Activated naive CD4-positive, alpha-beta T cell treated with anti-CD3 and anti-CD28 coated beads, Interleukin-2, amount 50 U/mL, for 72 hours (primary cell): Measurements from ENCODE around the gene UHRF1. TPM values are rescaled to one million over a fixed set of nuclear protein-coding genes. Genes with fewer than 3 reads are reported as not detected.
"Not testable (repeated sequence)": the region's sequence is repeated elsewhere in the genome, so short reads cannot be mapped to it uniquely, and the experiment has no call there.

Experiments
- ATAC-seq, 2 donors: fragments of 150-1000 bp; cut with Tn5 transposase; 2 replicates each; pipeline ENCODE4 v1.10.0; 2021; ENCODE audit warnings: mild to moderate bottlenecking in 2 of 2, moderate library complexity in 2 of 2
- DNase-seq, 2 donors: peaks; one replicate each; pipeline ENCODE4 v3.0.0; 2021 to 2022; ENCODE audit warnings: low spot score in 2 of 2
- H3K27ac Mint-ChIP-seq, 2 donors: one replicate each; pipeline ENCODE4 v1.8.0; 2022; ENCODE audit warnings: mild to moderate bottlenecking in 2 of 2, mixed read lengths in 2 of 2
- H3K36me3 Mint-ChIP-seq, 2 donors: one replicate each; pipeline ENCODE4 v1.8.0; 2022; ENCODE audit warnings: mixed read lengths in 2 of 2
- H3K9me3 Mint-ChIP-seq, 2 donors: one replicate each; pipeline ENCODE4 v1.8.0; 2022; ENCODE audit warnings: mixed read lengths in 2 of 2
- total RNA-seq, 2 donors: library from RNA; stranded (reverse); gene quantifications; one replicate each; pipeline ENCODE4 v1.2.3, GENCODE V29; 2022

The UHRF1 gene
- total RNA-seq, 2 donors from 2014 or later: 79.5 to 157 TPM

DNA sequence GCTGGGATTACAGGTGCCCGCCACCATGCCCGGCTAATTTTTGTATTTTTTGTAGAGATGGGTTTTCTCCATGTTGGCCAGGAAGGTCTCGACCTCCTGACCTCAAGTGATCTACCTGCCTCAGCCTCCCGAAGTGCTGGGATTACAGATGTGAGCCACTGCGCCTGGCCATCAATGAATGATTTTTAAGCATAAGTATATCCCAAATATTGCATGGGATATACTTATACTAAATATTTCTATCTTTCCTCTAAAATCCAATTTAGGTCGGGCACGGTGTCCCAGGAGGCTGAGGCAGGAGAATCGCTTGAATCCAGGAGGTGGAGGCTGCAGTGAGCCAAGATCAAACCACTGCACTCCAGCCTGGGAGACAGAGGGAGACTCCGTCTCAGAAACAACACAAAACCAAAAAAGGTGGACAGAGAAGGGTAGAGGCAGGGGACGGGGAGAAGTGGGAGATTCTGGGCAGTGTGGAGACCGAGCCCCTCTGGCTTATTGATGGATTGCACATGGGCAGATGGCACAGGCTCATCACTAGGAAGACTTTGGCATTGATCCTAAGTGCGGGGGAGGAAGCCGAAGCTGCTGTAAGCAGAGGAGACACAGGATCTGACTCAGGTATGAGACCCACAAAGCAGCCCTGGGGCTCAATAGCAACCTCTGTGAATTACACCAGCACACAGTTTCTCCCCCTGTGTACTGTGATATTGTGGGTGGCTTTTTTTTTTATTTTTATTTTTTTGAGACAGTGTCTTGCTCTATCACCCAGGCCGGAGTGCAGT lies 20.1 kb upstream of the UHRF1 start:
- DNase-seq (no peak), ATAC-seq (no peak)
- Mint-ChIP-seq H3K9me3 (no peaks in the 10 kb centered on the region), H3K27ac (no peak overlapping the region), H3K36me3 (no peaks in the 10 kb centered on the region)

DNA sequence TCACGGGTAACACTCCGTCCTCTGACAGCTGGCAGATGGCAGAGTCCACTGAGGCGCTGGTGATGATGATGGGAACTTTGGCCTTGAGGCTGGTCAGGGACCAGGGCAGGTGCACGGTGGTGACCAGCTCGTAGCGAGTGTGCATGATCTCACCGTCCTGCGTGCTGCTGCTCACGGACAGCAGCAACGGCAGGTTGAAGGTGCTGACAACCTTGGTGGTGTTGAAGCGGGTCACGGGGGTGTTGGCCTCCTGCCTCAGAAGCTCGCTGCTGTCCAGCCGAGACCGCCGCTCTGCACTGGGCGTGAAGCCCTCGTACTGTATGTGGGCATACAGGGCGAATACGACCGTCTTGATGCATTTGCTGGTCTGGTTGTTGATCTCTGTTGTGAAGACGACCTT lies 18.2 kb upstream of the UHRF1 start:
- H3K9me3 Mint-ChIP-seq: no peaks in the 10 kb centered on the region
- peak overlapping the region in 1 of 2 donors; percentile 26 for H3K27ac Mint-ChIP-seq
- H3K36me3 Mint-ChIP-seq: no peaks in the 10 kb centered on the region
- ATAC-seq (no peak), DNase-seq (no peak)

DNA sequence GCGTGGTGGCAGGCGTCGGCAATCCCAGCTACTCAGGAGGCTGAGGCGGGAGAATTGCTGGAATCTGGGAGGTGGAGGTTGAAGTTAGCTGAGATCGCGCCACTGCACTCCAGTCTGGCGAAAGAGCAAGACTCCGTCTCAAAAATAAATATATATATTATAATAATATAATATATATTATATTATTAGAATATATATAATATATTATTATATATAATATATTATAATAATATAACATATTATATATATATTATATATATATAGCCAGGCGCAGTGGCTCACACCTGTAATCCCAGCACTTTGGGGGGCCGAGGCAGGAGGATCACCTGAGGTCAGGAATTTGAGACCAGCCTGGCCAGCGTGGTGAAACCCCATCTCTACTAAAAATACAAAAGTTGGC lies 16.3 kb upstream of the UHRF1 start:
- H3K36me3 Mint-ChIP-seq, H3K9me3 Mint-ChIP-seq, H3K27ac Mint-ChIP-seq, DNase-seq, ATAC-seq: not testable (repeated sequence)

DNA sequence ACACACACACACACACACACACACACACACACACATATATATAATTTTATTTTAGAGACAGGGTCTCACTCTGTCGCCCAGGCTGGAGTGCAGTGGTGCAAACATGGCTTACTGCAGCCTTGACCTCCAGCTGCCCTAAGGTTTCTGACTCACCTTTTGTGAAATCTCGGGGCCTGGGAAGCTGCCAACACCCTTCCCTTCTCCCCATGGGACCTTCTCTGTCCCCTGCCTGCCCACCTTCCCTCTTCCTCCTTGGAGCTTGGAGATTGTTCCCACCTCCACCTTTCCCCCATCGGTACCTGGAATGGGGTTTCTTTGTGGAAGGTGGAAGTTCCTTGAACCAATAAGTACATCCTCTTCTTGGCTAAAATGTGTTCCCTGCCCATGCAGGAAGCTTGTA lies 12.9 kb upstream of the UHRF1 start:
- no peaks in the 10 kb centered on the region for H3K9me3 Mint-ChIP-seq
- no peaks in the 10 kb centered on the region for H3K36me3 Mint-ChIP-seq
- DNase-seq (no peak), ATAC-seq (no peak)
- H3K27ac Mint-ChIP-seq: no peak overlapping the region

DNA sequence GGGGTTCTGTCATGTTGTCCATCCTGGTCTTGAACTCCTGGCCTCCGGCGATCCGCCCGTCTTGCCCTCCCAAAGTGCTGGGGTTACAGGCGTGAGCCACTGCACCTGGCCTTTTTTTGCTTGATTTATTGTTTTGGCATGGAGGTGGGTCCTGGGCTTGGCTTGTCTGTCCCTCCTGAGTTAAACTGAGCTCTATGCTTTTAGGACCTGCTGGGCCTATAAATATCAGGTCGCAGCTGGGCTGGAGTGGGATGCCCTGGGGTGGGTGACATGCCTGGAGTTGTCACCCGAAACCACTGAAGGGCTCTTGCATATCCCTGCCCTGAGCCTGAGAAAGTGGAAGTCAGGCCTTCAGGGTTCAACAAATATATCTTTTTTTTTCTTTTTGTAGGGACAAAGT lies 12.2 kb upstream of the UHRF1 start:
- Mint-ChIP-seq H3K9me3 (no peaks in the 10 kb centered on the region), H3K27ac (peak overlapping the region in 1 of 2 donors; percentile 53), H3K36me3 (no peaks in the 10 kb centered on the region)
- no peak for ATAC-seq
- DNase-seq: no peak

DNA sequence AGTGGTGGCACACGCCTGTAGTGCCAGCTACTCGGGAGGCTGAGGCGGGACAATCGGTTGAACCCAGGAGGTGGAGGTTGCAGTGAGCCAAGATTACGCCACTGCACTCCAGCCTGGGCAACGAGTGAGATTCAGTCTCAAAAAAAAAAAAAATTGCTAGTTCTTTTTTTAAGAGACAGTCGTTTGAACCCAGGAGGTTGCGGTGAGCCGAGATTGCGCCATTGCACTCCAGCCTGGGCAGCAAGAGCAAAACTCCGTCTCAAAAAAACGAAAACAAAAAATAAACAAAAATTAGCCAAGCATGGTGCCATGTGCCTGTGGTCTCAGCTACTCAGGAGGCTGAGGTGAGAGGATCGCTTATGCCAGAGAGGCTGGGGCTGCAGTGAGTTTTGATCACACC lies 8.4 kb upstream of the UHRF1 start:
- H3K9me3 Mint-ChIP-seq, H3K27ac Mint-ChIP-seq, H3K36me3 Mint-ChIP-seq, ATAC-seq, DNase-seq: not testable (repeated sequence)

DNA sequence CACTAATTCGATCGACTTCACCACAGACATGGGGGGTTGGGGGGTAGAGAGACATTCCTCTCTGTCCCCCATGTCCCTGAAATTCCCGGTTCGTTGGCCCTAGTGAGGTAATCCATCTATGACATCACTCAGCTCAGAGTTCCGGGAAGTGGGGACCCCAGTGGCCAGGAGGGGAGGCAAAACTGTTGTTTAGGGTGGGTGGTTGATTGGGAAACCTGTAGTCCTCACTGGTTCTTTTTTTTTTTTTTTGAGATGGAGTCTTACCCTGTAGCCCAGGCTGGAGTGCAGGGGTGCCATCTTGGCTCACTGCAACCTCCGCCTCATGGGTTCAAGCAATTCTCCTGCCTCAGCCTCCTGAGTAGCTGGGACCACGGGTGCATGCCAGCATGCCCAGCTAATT lies 6.5 kb upstream of the UHRF1 start, which contains the start of gene ARRDC5:
TSS of gene ARRDC5 (minus strand) at position 101 of the 400 bp plus-strand sequence. CDS start at position 30, 71 bp downstream.
- ATAC-seq (no peak), DNase-seq (no peak)
- H3K9me3 Mint-ChIP-seq: no peaks in the 10 kb centered on the region
- no peaks in the 10 kb centered on the region for H3K36me3 Mint-ChIP-seq
- peak within 1 kb of the TSS in 1 of 2 donors; percentile 60 for H3K27ac Mint-ChIP-seq

DNA sequence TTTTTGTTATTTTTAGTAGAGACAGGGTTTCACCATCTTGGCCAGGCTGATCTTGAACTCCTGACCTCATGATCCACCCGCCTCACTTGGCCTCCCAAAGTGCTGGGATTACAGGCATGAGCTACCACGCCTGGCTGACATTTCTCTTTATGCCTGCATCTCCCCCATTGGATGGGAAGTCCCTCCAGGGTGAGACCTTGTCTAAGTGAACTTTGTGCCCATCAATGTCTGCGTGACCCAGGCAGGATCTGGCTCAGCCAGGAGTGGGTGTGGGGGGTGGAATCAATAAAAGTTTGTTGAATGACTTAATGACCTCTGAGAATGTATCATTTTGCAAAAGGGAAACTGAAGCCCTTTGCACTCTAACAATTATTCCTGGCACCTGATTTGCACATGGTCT lies 4.8 kb upstream of the UHRF1 start:
- ATAC-seq: no peak
- Mint-ChIP-seq H3K9me3 (no peaks in the 10 kb centered on the region), H3K27ac (no peak overlapping the region), H3K36me3 (no peaks in the 10 kb centered on the region)
- no peak for DNase-seq

DNA sequence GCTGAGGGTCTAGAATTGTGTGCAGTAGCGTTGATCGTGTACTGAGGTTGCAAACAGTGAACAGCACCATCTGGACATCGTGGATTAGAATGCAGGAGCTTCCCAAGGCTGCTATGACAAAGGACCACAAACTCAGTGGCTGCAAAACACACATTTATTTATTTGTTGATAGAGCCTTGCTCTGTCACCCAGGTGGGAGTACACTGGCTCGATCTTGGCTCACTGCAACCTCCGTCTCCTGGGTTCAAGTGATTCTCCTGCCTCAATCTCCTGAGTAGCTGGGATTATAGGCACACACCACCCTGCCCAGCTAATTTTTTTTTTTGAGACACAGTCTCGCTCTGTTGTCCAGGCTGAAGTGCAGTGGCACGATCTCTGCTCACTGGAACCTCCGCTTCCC lies 2.3 kb upstream of the UHRF1 start:
- ATAC-seq: no peak
- no peaks in the 10 kb centered on the region for H3K9me3 Mint-ChIP-seq
- H3K27ac Mint-ChIP-seq: no peak overlapping the region

DNA sequence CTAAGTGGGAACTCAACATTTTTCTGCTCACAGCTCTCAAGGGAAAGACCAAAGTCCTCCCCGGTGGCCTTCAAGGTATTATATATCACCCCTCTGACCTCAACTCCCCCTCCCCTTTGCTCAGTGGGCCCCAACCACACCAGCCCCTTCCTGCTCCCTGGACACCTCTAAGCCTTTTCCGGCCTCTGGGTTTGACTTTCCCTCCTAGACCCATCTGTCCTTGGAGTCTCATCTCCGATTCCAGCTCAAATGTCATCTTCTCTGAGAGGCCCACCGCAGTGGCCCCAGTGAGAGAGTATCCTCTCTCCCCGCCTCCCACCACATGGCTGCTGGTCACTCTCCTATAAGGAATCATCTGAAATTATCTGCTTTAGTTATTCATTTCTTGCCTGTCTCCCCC lies 941 bp upstream of the UHRF1 start:
- H3K36me3 Mint-ChIP-seq: peaks cover 29 to 31% of the 10 kb centered on the region in 2 donors
- ATAC-seq: no peak
- DNase-seq: no peak
- no peaks in the 10 kb centered on the region for H3K9me3 Mint-ChIP-seq
- H3K27ac Mint-ChIP-seq: no peak overlapping the region

More for the DNA sequence above, 2.3 kb upstream of the UHRF1 start:
- H3K36me3 Mint-ChIP-seq: peaks cover 16 to 17% of the 10 kb centered on the region in 2 donors
- DNase-seq: no peak

DNA sequence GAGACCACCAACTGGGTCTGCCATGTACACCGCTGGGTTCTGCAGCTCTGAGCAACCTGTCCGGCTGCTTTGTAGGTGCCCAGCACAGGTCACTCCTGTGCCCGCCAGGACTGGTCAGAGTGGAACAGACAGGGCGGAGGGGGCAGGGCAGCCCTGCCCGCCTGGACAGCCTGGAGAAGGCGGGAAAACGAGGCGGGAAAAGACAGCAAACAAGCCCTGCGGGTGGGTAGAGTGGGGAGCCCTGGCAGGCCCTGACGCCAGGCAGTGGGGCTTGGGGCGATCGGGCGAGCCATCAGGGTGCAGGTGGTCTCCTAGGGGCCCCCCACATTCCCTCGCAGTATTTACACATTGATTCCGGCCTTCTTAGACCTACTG lies 533 bp upstream of the UHRF1 start:
- DNase-seq: no peak
- ATAC-seq: no peak
- Mint-ChIP-seq H3K27ac (no peak overlapping the region), H3K9me3 (no peaks in the 10 kb centered on the region), H3K36me3 (peaks cover 29 to 35% of the 10 kb centered on the region in 2 donors)

DNA sequence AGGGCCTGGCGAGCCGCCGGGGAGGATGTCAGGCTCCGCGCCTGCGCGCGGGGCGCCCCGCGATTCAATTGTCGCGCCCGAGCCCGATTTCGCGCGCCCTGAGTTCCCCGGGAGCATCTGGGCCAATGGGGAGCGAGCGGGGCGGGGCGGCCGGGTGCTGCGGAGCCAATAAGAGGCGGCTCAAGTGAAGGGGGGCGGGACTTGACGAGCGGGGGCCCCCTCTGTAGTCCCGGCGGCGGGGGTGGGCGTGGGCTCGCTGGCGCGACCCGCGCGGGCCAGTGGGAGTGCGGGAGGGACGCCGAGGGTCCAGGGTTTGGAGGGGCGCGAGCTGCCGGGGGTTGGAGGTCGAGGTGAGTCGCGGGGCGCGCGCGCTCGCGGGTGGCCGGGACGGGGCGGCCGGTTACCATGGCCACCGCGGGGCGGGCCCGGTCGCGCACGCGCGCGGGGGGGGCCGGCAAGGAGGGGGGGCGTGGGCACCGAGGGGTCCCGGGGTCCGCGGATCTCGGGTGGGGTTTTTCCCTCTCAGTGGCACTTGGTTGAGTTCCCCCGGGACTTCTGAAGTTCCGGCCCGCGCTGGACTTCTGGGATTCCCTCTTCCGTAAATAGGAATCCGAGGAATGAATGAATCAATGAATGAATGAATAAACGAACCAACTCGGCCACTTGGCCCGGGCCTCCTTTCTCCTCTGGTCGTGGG lies 744 bp downstream of the UHRF1 start:
- ATAC-seq (peak; percentile 79 to 82), DNase-seq (peak; percentile 94 to 95)
- peaks cover 41 to 47% of the 10 kb centered on the region in 2 donors for H3K36me3 Mint-ChIP-seq
- no peaks in the 10 kb centered on the region for H3K9me3 Mint-ChIP-seq
- H3K27ac Mint-ChIP-seq: peak overlapping the region; percentile 81 to 85

DNA sequence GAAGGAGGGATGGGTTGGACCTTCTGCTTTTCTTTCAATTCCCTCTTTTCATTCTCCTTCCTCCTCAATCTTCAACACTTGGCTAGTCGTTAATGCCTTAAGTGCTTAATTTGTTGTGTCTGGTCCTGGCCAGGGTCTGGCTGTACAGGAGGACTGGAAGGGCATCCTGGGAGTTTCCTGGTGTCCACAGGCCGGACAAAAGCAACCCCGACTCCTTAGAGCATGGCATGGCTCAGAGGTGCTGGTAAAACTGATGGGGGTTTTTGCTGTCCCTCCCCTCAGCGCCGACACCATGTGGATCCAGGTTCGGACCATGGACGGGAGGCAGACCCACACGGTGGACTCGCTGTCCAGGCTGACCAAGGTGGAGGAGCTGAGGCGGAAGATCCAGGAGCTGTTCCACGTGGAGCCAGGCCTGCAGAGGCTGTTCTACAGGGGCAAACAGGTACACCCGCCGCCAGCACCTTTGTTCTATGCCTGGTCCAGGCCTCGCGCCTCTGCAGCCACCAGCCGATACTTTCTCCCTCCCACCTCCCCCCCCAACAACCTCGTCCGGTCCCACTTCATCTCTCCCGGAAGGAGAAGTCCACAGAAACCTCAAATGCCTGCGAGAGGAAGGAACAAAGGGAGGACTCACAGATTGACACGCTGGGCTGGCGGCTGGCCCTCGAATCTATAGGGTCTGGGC lies 1.4 kb downstream of the UHRF1 start:
- H3K36me3 Mint-ChIP-seq: peaks cover 47 to 53% of the 10 kb centered on the region in 2 donors
- H3K9me3 Mint-ChIP-seq: no peaks in the 10 kb centered on the region
- DNase-seq: peak in 1 of 2 donors; percentile 27
- peak overlapping the region; percentile 81 to 94 for H3K27ac Mint-ChIP-seq
- no peak for ATAC-seq

DNA sequence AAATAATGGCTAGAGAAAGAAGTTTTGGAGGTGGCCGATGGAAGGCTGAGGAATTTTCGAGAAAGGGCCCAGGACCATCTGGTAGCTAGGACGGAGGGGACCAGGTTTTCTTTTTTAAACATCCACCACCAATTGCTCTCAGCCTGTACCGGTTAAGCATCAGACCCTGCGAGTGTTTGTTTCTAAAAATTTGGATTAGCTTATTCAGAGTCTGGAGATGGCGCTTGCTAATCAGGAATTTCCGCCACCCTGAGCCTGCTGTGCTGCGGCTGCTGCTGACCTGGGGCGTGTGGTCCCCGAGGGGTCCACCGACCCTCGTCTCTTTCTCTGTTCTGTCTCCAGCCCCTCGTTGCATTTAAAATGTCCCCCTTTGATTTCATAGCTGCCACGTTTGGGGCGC lies 2.0 kb downstream of the UHRF1 start:
- Mint-ChIP-seq H3K36me3 (peaks cover 53 to 58% of the 10 kb centered on the region in 2 donors), H3K27ac (peak overlapping the region; percentile 81 to 94), H3K9me3 (no peaks in the 10 kb centered on the region)
- DNase-seq: no peak
- ATAC-seq: no peak

DNA sequence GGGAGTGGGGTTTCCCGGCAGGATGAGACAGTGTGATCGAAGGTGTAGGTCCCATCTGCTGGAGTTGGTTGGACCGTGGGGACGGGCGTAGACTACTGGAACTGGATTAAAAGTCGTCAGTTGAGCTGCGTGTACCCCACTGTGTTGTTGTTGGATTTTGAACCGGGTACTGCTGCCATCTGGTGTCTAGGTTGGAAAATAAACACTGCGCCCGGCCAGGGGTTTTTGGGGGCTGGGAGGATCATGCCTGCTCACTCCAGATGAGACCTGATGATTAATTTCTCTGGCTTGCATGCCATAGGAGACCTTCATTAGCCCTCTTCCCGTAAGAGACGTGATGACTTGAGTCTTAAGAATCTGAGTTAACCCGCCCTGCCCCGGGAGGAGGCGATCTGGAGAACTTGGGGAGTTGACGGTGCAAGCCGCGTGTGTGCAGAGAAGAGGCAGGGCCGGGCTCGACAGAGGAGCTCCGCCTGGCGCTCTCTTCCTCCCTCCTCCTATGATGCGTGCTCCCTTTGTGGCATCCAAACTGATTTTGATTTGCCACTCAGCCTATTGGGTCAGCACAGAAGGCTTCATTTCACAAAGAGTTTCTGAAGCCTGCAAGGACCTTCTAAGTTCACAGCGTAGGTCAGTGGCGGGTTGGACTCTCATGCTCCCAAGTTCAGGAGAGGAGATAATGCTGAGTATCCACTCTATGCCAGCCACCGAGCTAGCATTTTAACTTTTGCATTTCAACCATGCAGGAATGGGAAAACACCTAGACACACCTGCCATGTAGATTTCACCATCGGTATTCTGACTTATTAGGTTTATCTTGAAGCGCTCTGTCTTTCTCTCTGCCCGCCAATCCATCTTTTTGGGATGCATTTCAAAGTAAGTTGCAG lies 2.7 kb downstream of the UHRF1 start:
- peak overlapping the region; percentile 81 to 94 for H3K27ac Mint-ChIP-seq
- H3K9me3 Mint-ChIP-seq: no peaks in the 10 kb centered on the region
- peaks cover 59 to 65% of the 10 kb centered on the region in 2 donors for H3K36me3 Mint-ChIP-seq
- ATAC-seq: peak; percentile 19 to 57
- peak; percentile 70 to 82 for DNase-seq

DNA sequence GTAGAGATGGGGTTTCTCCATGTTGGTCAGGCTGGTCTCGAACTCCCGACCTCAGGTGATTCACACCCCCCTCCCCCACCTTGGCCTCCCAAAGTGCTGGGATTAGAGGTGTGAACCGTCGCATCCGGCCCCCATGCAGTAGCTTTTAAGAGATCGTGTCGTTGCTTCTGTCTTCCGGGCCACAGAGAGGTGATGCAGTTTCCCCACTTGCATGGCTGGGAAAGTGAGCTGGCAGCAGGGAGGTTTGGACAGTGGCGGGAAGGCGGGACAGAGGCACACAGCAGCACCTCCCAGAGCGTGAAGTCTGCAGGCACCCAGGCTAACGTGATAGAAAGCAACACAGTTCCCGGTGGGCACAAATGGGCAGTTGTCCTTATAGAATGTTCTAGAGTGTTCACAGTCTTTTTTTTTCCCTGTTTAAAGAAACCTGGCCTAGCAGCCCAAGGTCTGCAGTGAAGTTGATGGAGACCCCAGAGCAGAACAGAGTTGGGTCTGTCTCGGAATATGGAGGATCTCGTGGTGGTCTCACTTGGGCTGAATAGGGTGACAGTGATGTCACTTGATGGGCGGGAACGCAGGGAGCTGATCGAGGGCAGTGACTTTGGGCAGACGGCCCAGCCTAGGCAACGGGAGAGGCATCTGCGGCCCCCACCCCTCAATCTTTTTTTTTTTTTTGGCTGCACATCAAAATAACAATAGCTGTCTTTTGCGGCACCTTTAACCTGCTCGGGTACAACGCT lies 4.9 kb downstream of the UHRF1 start:
- Mint-ChIP-seq H3K36me3 (peaks cover 59 to 73% of the 10 kb centered on the region in 2 donors), H3K27ac (peak overlapping the region; percentile 82 to 94), H3K9me3 (no peaks in the 10 kb centered on the region)
- no peak for ATAC-seq
- DNase-seq: no peak
